ENCODE results near the gene AP1B1.

AP1B1 gene

DNA sequence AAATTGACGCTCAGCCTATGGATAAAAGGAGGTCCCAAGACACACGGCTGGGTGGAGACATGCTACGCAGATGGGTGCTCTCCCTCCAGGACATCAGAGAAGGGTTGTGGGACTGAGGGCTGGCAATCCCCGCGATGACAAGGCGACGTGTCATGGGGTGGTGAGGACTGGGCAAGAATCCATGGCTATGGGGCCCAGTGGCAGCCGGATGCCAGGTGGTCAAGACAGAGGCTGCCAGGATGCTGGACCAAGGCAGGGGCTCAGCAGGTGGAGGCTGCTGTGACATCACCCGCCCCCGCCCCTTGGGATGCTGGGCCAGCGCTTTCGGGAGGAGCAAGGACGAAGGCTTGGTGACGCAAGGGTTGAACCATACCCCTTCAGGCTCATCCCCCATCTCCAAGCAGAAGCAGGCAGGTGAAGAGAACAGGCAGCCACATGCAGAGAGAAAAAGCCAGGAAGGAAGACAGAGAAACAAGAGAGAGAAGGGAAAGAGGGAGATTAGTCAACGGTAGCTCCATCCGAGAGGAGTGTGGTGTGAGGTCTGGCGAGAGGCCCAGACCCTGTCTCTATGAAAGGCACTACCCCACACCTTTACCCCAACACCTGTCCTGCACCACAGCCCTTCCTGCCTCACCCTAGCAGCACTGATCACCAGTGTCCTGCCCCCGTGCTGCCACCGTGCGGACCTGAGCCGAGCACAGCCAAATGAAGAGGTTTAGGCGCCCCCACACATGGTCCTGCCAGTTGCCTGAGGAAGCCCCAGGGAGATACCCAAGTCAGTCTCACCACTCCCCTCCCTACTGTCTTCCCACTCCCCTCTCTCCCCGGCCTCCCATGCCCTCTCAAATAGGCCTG lies 48.8 kb downstream of the AP1B1 start:
- DNase-seq (ENCODE audit: low read depth in 2 of 2), result no peak
- no peak overlapping the region for H3K4me3 ChIP-seq (replicated peaks in 1 of 2; ENCODE audit: low read depth in 2 of 2, low read length in 2 of 2)
- TF ChIP-seq, protein P1, sequence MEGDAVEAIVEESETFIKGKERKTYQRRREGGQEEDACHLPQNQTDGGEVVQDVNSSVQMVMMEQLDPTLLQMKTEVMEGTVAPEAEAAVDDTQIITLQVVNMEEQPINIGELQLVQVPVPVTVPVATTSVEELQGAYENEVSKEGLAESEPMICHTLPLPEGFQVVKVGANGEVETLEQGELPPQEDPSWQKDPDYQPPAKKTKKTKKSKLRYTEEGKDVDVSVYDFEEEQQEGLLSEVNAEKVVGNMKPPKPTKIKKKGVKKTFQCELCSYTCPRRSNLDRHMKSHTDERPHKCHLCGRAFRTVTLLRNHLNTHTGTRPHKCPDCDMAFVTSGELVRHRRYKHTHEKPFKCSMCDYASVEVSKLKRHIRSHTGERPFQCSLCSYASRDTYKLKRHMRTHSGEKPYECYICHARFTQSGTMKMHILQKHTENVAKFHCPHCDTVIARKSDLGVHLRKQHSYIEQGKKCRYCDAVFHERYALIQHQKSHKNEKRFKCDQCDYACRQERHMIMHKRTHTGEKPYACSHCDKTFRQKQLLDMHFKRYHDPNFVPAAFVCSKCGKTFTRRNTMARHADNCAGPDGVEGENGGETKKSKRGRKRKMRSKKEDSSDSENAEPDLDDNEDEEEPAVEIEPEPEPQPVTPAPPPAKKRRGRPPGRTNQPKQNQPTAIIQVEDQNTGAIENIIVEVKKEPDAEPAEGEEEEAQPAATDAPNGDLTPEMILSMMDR (IDR thresholded peaks at IDR 0.05; ENCODE audit: low read depth, low read length), result no peak

DNA sequence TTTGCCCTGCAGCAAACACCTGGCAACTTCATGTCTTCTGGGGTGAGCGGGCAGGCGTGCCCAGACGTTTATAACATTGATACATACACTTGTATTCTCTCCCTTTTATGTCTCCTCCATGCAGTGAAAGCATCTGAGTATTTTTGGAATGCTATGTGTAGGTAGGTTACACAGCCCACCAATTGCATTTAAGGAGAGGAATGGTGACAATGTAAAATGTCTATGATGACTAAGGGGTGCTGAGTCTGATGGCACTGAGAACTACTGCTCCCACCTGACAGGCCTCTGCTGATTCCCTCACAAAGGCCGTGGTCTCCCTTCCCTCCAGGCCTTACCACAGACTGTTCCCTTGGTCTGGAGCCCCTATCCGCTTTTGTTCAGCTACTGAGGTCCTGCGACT lies 50.0 kb downstream of the AP1B1 start:
- TF ChIP-seq, protein P1 (IDR thresholded peaks at IDR 0.05; ENCODE audit: low read depth, low read length), result no peak
- DNase-seq (ENCODE audit: low read depth in 2 of 2), result no peak

DNA sequence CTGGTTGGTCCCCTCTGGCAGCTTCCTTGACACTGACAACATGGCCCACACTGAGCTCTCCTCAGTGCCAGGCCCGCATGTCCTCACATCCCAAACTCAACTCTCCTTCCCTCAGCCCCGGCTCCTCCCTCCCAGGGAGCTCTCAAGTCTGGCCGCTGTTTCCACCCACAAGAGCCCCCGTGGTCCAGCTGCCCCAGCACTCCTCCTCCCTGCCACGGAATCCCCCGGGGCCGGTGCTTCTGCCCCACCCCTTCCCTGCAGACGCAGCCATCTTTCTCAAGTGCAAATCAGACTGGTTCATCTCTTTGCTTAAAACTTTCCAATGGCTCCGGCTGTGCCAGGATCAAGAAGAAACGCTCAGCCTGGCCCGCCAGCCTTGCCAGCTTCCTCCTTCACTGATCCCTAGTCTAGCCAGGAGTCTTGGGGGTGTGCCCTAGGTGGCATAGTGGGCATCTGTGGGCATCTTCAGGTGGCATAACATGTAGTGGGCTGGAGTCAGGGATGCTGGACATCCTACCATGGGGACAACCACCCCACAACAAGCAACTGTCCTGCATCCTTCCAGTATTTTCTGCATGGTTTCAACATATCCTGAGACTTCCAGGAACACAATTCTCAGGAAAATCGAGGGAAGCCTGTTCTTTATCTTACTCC lies 50.6 kb downstream of the AP1B1 start:
- no peak overlapping the region for H3K4me3 ChIP-seq (replicated peaks in 1 of 2; ENCODE audit: low read depth in 2 of 2, low read length in 2 of 2)
- TF ChIP-seq, protein P1 (IDR thresholded peaks at IDR 0.05; ENCODE audit: low read depth, low read length), result no peak
- no peak for DNase-seq (ENCODE audit: low read depth in 2 of 2)

More for the DNA sequence above, 50.0 kb downstream of the AP1B1 start:
- H3K4me3 ChIP-seq (replicated peaks in 1 of 2; ENCODE audit: low read depth in 2 of 2, low read length in 2 of 2), result no peak overlapping the region

DNA sequence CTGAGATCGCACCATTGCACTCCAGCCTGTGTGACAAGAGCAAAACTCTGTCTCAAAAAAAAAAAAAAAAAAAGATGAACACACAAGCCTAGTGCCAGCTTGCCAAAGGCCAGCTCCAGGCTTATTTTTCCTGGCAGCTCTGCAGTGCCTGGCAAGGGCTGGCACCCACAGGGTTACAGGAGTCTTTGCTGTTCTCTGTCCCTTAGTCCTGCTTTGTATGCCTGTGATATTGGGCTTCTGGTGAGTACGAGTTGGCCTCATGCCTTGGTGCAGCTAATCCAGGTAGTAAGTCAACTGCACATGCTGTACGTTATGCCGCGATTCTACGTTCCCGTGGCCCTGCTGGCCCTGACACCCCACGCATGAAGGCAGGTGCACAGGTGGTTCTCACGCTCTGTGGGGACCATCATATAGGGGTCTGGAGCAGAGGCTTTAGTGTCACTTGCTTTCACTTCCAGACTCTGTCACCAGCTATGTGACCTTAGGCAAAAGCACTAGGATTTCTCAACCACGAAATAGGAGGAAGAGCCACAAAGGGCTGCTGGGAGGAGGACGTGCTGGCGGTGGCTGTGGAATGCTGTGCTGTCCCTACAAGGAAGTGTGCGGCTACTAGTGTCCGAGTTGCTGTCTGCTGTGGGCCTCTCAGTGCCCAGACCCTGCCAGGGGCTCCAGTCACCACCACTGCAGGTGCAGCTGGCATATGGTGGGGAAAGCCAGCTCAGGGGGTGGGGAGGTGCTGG lies 51.4 kb downstream of the AP1B1 start:
- TF ChIP-seq, protein P1 (IDR thresholded peaks at IDR 0.05; ENCODE audit: low read depth, low read length), result no peak
- no peak overlapping the region for H3K4me3 ChIP-seq (replicated peaks in 1 of 2; ENCODE audit: low read depth in 2 of 2, low read length in 2 of 2)
- DNase-seq (ENCODE audit: low read depth in 2 of 2), result no peak

DNA sequence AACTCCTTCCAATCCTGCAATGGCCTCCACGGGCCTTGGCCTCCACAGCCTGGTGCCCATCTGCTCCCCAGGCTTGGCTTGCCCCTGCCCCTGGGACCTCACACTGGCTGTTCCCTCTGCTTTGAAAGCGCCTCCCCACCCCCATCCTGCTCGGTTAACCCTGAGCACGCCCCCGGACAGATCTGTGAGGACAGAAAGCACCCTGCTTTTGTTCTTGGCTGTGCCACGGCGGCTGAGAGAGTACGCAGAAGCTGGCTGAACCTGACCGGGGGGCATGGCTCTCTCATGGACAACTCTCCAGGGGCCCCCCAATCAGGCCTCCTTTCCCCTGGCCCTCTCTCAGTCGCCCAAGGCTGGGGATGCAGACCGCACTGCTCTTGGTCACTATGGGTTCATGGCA lies 52.7 kb downstream of the AP1B1 start:
- no peak for DNase-seq (ENCODE audit: low read depth in 2 of 2)
- TF ChIP-seq, protein P1 (IDR thresholded peaks at IDR 0.05; ENCODE audit: low read depth, low read length), result no peak
- no peak overlapping the region for H3K4me3 ChIP-seq (replicated peaks in 1 of 2; ENCODE audit: low read depth in 2 of 2, low read length in 2 of 2)

DNA sequence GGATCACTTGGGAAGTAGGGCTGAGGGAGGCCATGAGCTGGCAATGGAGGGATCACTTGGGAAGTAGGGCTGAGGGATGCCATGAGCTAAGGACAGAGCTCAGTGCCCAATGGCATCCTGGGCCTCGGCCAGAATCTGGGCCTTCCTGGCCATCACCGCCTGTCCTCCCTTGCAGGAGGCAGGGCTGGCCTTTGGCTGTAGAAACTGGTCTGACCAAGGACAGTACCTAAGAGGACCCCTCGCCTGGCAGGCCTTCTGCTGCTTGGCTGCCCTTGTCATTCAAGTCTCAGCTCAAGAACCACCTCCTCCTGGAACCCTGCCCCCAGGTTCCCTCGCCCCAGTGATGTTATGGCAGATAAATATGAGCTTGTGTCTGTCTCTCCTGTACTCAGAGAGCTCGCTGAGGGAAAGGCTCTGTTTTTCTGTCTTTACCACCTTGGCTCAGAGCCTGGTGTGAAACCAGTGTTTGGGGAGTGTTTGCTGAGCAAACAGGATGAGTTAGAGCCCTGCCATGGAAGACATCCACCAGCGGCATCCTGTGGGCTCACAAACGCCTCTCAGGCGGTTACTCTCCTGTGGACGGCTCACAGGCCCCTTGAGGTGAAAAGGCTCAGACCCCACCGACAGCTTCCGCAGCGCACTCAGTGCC lies 53.5 kb downstream of the AP1B1 start:
- DNase-seq (ENCODE audit: low read depth in 2 of 2), result no peak
- TF ChIP-seq, protein P1 (IDR thresholded peaks at IDR 0.05; ENCODE audit: low read depth, low read length), result no peak

More for the DNA sequence above, 53.5 kb downstream of the AP1B1 start:
- H3K4me3 ChIP-seq (replicated peaks in 1 of 2; ENCODE audit: low read depth in 2 of 2, low read length in 2 of 2), result no peak overlapping the region
